Measurements from ENCODE around the gene CIZ1.
"Not testable (repeated sequence)": the region's sequence is repeated elsewhere in the genome, so short reads cannot be mapped to it uniquely, and the experiment has no call there.

The CIZ1 gene

GRCh38 chr9:128135561-128135960 is 55.8 kb downstream of the CIZ1 start:
- H3K9ac ChIP-seq (ENCODE audit: low read length in 5 of 5); H3K36me3 ChIP-seq (ENCODE audit: control insufficient read depth in 5 of 5, insufficient read depth in 5 of 5, low read length in 5 of 5); H3K4me3 ChIP-seq (ENCODE audit: low read depth in 1 of 5, low read length in 5 of 5); H3K4me1 ChIP-seq (ENCODE audit: control insufficient read depth in 5 of 5, insufficient read depth in 5 of 5, low read length in 5 of 5); H3K27me3 ChIP-seq (ENCODE audit: control insufficient read depth in 5 of 5, insufficient read depth in 4 of 5, low read length in 5 of 5); H3K9me3 ChIP-seq (ENCODE audit: control insufficient read depth in 5 of 5, low read length in 5 of 5); H3K27ac ChIP-seq (ENCODE audit: low read depth, low read length): not testable (repeated sequence)

- H3K4me3 ChIP-seq (ENCODE audit: low read depth in 1 of 5, low read length in 5 of 5); H3K9ac ChIP-seq (ENCODE audit: low read length in 5 of 5); H3K9me3 ChIP-seq (ENCODE audit: control insufficient read depth in 5 of 5, low read length in 5 of 5); H3K27ac ChIP-seq (ENCODE audit: low read depth, low read length); H3K27me3 ChIP-seq (ENCODE audit: control insufficient read depth in 5 of 5, insufficient read depth in 4 of 5, low read length in 5 of 5); H3K36me3 ChIP-seq (ENCODE audit: control insufficient read depth in 5 of 5, insufficient read depth in 5 of 5, low read length in 5 of 5): not testable (repeated sequence)
- peaks cover under 1 to 18% (median 15%) of the 10 kb centered on the region in 5 donors for H3K4me1 ChIP-seq (ENCODE audit: control insufficient read depth in 5 of 5, insufficient read depth in 5 of 5, low read length in 5 of 5)
Observed at GRCh38 chr9:128132139-128132538, 59.2 kb downstream of the CIZ1 start.

GRCh38 chr9:128131346-128131745 is 60.0 kb downstream of the CIZ1 start:
- not testable (repeated sequence) for H3K9me3 ChIP-seq (ENCODE audit: control insufficient read depth in 5 of 5, low read length in 5 of 5); H3K27me3 ChIP-seq (ENCODE audit: control insufficient read depth in 5 of 5, insufficient read depth in 4 of 5, low read length in 5 of 5); H3K4me3 ChIP-seq (ENCODE audit: low read depth in 1 of 5, low read length in 5 of 5); H3K9ac ChIP-seq (ENCODE audit: low read length in 5 of 5); H3K36me3 ChIP-seq (ENCODE audit: control insufficient read depth in 5 of 5, insufficient read depth in 5 of 5, low read length in 5 of 5); H3K27ac ChIP-seq (ENCODE audit: low read depth, low read length)
- H3K4me1 ChIP-seq (ENCODE audit: control insufficient read depth in 5 of 5, insufficient read depth in 5 of 5, low read length in 5 of 5): peaks cover 2 to 26% (median 22%) of the 10 kb centered on the region in 5 donors

DNA sequence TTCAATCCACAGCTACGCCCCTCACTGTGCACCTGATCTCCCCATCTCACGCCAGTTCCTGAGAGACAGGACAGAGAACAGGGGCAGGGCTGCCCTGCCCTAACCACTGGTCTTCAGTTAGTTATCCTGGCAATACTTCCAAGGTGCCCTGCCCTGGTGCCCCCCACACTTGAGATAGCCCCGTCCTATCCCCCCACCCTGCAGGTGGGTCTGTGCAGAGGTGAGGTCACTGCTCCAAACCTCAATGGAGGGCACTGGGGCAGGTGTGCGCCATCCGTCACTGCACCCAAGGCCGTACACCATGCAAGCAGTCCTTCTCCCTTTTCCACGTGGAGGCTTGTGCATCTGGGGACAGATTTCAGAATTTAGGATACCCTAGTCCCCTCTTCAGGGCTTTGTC is 60.7 kb downstream of the CIZ1 start:
- H3K27ac ChIP-seq (ENCODE audit: low read depth, low read length): not testable (repeated sequence)

GRCh38 chr9:128129976-128130590 is 61.3 kb downstream of the CIZ1 start:
- not testable (repeated sequence) for H3K36me3 ChIP-seq (ENCODE audit: control insufficient read depth in 5 of 5, insufficient read depth in 5 of 5, low read length in 5 of 5); H3K27ac ChIP-seq (ENCODE audit: low read depth, low read length); H3K9ac ChIP-seq (ENCODE audit: low read length in 5 of 5); H3K27me3 ChIP-seq (ENCODE audit: control insufficient read depth in 5 of 5, insufficient read depth in 4 of 5, low read length in 5 of 5); H3K4me3 ChIP-seq (ENCODE audit: low read depth in 1 of 5, low read length in 5 of 5); H3K9me3 ChIP-seq (ENCODE audit: control insufficient read depth in 5 of 5, low read length in 5 of 5)
- H3K4me1 ChIP-seq (ENCODE audit: control insufficient read depth in 5 of 5, insufficient read depth in 5 of 5, low read length in 5 of 5): peaks cover 2 to 38% (median 35%) of the 10 kb centered on the region in 5 donors

More for the DNA sequence above, 60.7 kb downstream of the CIZ1 start:
- H3K9ac ChIP-seq (ENCODE audit: low read length in 5 of 5); H3K27me3 ChIP-seq (ENCODE audit: control insufficient read depth in 5 of 5, insufficient read depth in 4 of 5, low read length in 5 of 5); H3K36me3 ChIP-seq (ENCODE audit: control insufficient read depth in 5 of 5, insufficient read depth in 5 of 5, low read length in 5 of 5); H3K9me3 ChIP-seq (ENCODE audit: control insufficient read depth in 5 of 5, low read length in 5 of 5); H3K4me3 ChIP-seq (ENCODE audit: low read depth in 1 of 5, low read length in 5 of 5): not testable (repeated sequence)
- H3K4me1 ChIP-seq (ENCODE audit: control insufficient read depth in 5 of 5, insufficient read depth in 5 of 5, low read length in 5 of 5): peaks cover 2 to 33% (median 29%) of the 10 kb centered on the region in 5 donors

DNA sequence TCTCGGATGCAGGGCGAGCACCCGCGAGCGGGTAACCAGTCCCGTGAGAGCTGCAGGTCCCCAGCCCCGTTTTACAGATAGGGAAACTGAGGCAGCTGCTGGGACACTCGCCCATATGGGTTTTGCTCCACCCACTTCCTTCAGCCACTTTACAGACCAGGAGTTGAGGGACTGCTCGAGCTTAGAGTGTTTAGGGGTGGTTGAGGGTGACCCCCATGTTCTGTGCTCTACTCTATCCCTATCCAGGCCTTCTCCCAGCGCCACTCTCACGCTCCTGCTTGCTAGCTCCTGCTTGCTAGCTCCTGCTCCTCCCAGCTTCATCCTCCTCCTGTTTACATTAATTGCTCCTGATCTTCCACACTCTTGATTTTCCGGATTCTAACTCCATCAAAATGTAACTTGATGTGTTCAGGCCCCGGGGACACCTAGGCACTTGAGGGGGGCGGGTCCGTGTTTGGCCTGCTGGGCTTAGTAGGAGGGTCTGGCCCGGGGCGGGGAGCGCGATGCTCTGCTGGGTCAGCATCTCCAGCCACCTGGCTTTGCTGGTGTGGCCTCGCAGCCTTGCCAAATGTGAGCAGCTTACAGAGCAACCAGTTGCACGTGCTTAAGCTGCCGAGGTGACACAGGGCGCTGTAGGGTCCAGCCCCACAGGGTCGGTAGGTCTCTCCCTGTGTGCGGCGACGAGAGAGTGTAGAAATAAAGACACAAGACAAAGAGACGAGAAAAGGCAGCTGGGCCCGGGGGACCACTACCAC is 62.4 kb downstream of the CIZ1 start:
- Histone ChIP-seq H3K36me3 (ENCODE audit: control insufficient read depth in 5 of 5, insufficient read depth in 5 of 5, low read length in 5 of 5) (peaks cover 0 to 10% (median 0%) of the 10 kb centered on the region in 5 donors), H3K4me3 (ENCODE audit: low read depth in 1 of 5, low read length in 5 of 5) (peak overlapping the region; percentile 72 to 94 (median 89)), H3K9me3 (ENCODE audit: control insufficient read depth in 5 of 5, low read length in 5 of 5) (no peaks in the 10 kb centered on the region), H3K4me1 (ENCODE audit: control insufficient read depth in 5 of 5, insufficient read depth in 5 of 5, low read length in 5 of 5) (peaks cover 2 to 43% (median 35%) of the 10 kb centered on the region in 5 donors), H3K27ac (ENCODE audit: low read depth, low read length) (peak overlapping the region; percentile 91), H3K9ac (ENCODE audit: low read length in 5 of 5) (peak overlapping the region; percentile 52 to 90 (median 63)), H3K27me3 (ENCODE audit: control insufficient read depth in 5 of 5, insufficient read depth in 4 of 5, low read length in 5 of 5) (no peaks in the 10 kb centered on the region)

DNA sequence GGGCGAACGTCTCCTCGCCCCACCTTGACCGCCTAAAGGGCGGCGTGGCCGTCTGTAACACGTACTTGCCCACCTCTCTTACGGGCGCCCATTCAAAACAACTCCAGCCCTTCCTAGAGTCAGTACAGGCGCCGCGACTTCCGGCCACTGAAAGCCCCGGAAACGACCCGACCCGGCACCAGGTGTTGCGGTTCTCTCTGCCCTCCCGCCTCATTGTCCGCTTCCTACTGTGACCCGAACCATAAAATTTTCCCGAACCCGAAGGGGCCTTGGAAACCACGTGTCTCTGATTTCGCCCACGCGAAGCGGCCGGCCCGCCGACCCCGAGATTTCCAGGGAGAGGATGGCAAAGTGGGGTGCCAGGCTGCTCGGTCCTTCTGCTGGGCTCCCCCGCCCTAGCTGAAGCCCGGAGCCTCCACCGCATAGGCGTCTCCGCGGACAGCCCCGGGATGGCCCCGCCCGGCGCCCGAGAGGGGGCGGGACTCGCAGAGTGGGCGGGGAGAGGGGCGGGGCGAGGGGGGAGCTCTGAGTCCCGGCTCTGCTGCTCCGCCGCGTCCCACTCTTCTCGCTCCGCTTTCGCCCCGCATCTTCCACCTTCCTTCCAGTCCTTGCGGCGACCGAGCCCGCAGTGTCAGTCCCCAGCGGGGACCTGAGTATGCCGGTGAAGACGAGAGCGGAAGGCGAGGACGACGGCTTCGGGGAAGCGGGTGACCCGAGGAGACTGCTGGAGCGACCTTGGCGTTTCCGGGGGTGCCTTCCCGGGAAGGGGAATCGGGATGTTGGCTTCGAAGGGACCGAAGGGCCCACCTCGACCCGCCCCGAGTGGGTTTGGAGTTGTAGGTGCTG is 63.2 kb downstream of the CIZ1 start:
- H3K9me3 ChIP-seq (ENCODE audit: control insufficient read depth in 5 of 5, low read length in 5 of 5): no peaks in the 10 kb centered on the region
- H3K4me3 ChIP-seq (ENCODE audit: low read depth in 1 of 5, low read length in 5 of 5): peak overlapping the region; percentile 72 to 94 (median 89)
- H3K27me3 ChIP-seq (ENCODE audit: control insufficient read depth in 5 of 5, insufficient read depth in 4 of 5, low read length in 5 of 5): no peaks in the 10 kb centered on the region
- peak overlapping the region; percentile 52 to 90 (median 89) for H3K9ac ChIP-seq (ENCODE audit: low read length in 5 of 5)
- H3K36me3 ChIP-seq (ENCODE audit: control insufficient read depth in 5 of 5, insufficient read depth in 5 of 5, low read length in 5 of 5): peaks cover 0 to 18% (median 3%) of the 10 kb centered on the region in 5 donors
- H3K27ac ChIP-seq (ENCODE audit: low read depth, low read length): peak overlapping the region; percentile 91
- H3K4me1 ChIP-seq (ENCODE audit: control insufficient read depth in 5 of 5, insufficient read depth in 5 of 5, low read length in 5 of 5): peaks cover 2 to 43% (median 35%) of the 10 kb centered on the region in 5 donors

DNA sequence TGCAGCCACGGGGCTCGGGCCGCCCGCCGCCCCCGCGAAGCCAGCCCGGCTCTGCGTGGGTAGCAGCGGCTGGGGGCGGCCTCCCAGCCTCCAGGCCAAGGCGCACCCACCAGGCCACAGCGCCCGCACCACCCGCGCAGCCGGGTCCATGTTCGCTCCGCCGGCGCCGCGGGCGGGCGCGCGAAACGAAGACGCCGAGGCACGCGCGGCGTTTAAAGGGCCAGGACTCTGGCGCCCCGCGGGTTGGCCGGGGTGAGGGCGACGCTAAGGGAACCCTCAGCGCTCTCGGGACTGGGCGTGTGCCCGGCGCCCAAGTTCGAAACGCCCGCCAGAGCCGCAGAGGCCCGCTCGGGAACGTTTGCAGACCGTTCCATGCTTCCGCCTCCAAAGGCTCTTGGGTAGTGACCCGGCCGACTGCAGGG is 63.8 kb downstream of the CIZ1 start, which contains the start of gene PTGES2:
PTGES2 (minus strand) TSS at position 162 of the 422 bp plus-strand sequence; CDS start at position 150, 12 bp downstream.
- Histone ChIP-seq H3K27me3 (ENCODE audit: control insufficient read depth in 5 of 5, insufficient read depth in 4 of 5, low read length in 5 of 5) (no peaks in the 10 kb centered on the region), H3K4me1 (ENCODE audit: control insufficient read depth in 5 of 5, insufficient read depth in 5 of 5, low read length in 5 of 5) (peaks cover 2 to 43% (median 35%) of the 10 kb centered on the region in 5 donors), H3K4me3 (ENCODE audit: low read depth in 1 of 5, low read length in 5 of 5) (peak within 1 kb of the TSS; percentile 79 to 94 (median 89)), H3K27ac (ENCODE audit: low read depth, low read length) (peak within 1 kb of the TSS; percentile 91), H3K9ac (ENCODE audit: low read length in 5 of 5) (peak within 1 kb of the TSS; percentile 52 to 90 (median 89)), H3K9me3 (ENCODE audit: control insufficient read depth in 5 of 5, low read length in 5 of 5) (no peaks in the 10 kb centered on the region), H3K36me3 (ENCODE audit: control insufficient read depth in 5 of 5, insufficient read depth in 5 of 5, low read length in 5 of 5) (peaks cover 0 to 24% (median 9%) of the 10 kb centered on the region in 5 donors)

DNA sequence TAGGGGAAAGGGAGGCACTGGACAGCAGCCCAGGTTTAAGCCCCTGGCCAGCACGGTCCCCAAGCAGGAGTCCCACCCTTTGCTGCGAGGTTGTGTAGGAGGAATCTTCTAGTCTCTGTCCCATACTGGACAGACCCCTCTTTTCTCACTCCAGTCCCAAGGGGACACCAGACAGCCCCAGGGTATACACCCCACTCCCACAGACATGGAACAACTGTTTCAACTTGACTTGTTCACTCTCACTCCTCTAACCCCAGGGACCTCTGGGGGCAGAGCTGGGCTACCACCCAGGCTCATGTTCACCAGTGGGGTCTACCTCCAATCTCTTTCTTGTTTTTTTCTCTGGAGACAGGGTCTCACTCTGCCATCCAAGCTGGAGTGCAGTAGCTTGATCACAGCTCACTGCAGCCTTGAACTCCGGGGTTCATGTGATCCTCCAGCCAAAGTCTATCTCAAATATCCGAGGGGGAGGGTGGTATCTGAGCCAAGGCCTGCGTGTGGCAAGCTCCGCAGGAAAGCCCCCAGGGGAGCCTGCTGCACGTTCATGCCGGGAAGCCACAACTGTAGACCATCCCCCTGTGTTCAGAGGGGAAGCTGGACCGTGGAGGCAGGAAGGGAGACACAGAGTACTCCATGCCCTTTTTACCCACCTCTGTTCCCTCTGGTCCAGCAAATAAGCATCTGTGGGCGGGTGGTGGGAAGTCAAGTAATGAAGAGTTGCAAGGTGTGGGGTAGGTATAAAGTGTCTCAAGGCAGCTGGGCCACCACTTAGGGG is 65.6 kb downstream of the CIZ1 start:
- Histone ChIP-seq H3K27ac (ENCODE audit: low read depth, low read length) (no peak overlapping the region), H3K4me1 (ENCODE audit: control insufficient read depth in 5 of 5, insufficient read depth in 5 of 5, low read length in 5 of 5) (peaks cover 2 to 43% (median 30%) of the 10 kb centered on the region in 5 donors), H3K9me3 (ENCODE audit: control insufficient read depth in 5 of 5, low read length in 5 of 5) (no peaks in the 10 kb centered on the region), H3K36me3 (ENCODE audit: control insufficient read depth in 5 of 5, insufficient read depth in 5 of 5, low read length in 5 of 5) (peaks cover 0 to 41% (median 25%) of the 10 kb centered on the region in 5 donors), H3K4me3 (ENCODE audit: low read depth in 1 of 5, low read length in 5 of 5) (peak overlapping the region in 1 of 5 donors; percentile 26), H3K27me3 (ENCODE audit: control insufficient read depth in 5 of 5, insufficient read depth in 4 of 5, low read length in 5 of 5) (no peaks in the 10 kb centered on the region), H3K9ac (ENCODE audit: low read length in 5 of 5) (peak overlapping the region in 1 of 5 donors; percentile 44)

Data from subcutaneous abdominal adipose tissue (tissue), 5 donors.